Measurements from ENCODE around the gene GTPBP10.
A peak's percentile ranks its signal among the peaks of the same experiment; 100 is the strongest.

The GTPBP10 gene

GRCh38 chr7:90346336-90347125 is at the start of gene GTPBP10:
Gene GTPBP10, plus strand, starts transcription at chr7:90346716. Its CDS starts 26 bp downstream, at chr7:90346742.
- peak within 1 kb of the TSS; percentile 92 for H3K4me3 ChIP-seq (ENCODE audit: low read length)
- DNase-seq (ENCODE audit: low read depth): peak; percentile 97
- peak; percentile 71 for TF ChIP-seq CTCF (IDR thresholded peaks at IDR 0.05; ENCODE audit: insufficient read depth, low read depth, low read length, missing control alignments)

GRCh38 chr7:90298145-90299038 is 48.1 kb upstream of the GTPBP10 start:
- DNase-seq (ENCODE audit: low read depth): peak; percentile 82
- H3K4me3 ChIP-seq (ENCODE audit: low read length): no peak overlapping the region
- peak; percentile 84 for TF ChIP-seq CTCF (IDR thresholded peaks at IDR 0.05; ENCODE audit: insufficient read depth, low read depth, low read length, missing control alignments)

- H3K4me3 ChIP-seq (ENCODE audit: low read length): no peak overlapping the region
- TF ChIP-seq CTCF (IDR thresholded peaks at IDR 0.05; ENCODE audit: insufficient read depth, low read depth, low read length, missing control alignments): no peak
- DNase-seq (ENCODE audit: low read depth): no peak
Observed at GRCh38 chr7:90303241-90303640, 43.3 kb upstream of the GTPBP10 start.

- no peak for TF ChIP-seq CTCF (IDR thresholded peaks at IDR 0.05; ENCODE audit: insufficient read depth, low read depth, low read length, missing control alignments)
- no peak overlapping the region for H3K4me3 ChIP-seq (ENCODE audit: low read length)
- no peak for DNase-seq (ENCODE audit: low read depth)
Observed at GRCh38 chr7:90309872-90310271, 36.6 kb upstream of the GTPBP10 start.

GRCh38 chr7:90311175-90311574 is 35.3 kb upstream of the GTPBP10 start:
- H3K4me3 ChIP-seq (ENCODE audit: low read length): no peak overlapping the region
- DNase-seq (ENCODE audit: low read depth): no peak
- TF ChIP-seq CTCF (IDR thresholded peaks at IDR 0.05; ENCODE audit: insufficient read depth, low read depth, low read length, missing control alignments): no peak

GRCh38 chr7:90312745-90313144 is 33.8 kb upstream of the GTPBP10 start:
- H3K4me3 ChIP-seq (ENCODE audit: low read length): no peak overlapping the region
- peak; percentile 43 for DNase-seq (ENCODE audit: low read depth)
- TF ChIP-seq CTCF (IDR thresholded peaks at IDR 0.05; ENCODE audit: insufficient read depth, low read depth, low read length, missing control alignments): peak; percentile 48

Data from epithelial cell of esophagus (primary cell).